Fibroblast of villous mesenchyme (primary cell): ENCODE data around the gene GMNC. TPM values are rescaled to one million over a fixed set of nuclear protein-coding genes. Genes with fewer than 3 reads are reported as not detected.
"Not testable (repeated sequence)": the region's sequence is repeated elsewhere in the genome, so short reads cannot be mapped to it uniquely, and the experiment has no call there.

Source experiments
- DNase-seq: peaks from one replicate; pipeline ENCODE4 v3.0.0-alpha.2; 2010; ENCODE audit warnings: low read depth
- H3K4me3 ChIP-seq: 2 replicates; pipeline ENCODE4 v1.5.1; 2011; ENCODE audit warnings: low read depth, mild to moderate bottlenecking, low read length
- total RNA-seq: library from RNA; depleted of rRNA; stranded (reverse); fragments of >200 nt; gene quantifications from 2 replicates; pipeline ENCODE4 v1.2.3, GENCODE V29; 2012
- TF ChIP-seq, protein P1 (sequence below): IDR thresholded peaks from 2 replicates; pipeline ENCODE4 v1.5.1; 2012; ENCODE audit warnings: low read depth, mild to moderate bottlenecking, low read length; ENCODE audit not compliant: insufficient read depth

The GMNC gene
- total RNA-seq, 1 donor, result 3.9 TPM

DNA sequence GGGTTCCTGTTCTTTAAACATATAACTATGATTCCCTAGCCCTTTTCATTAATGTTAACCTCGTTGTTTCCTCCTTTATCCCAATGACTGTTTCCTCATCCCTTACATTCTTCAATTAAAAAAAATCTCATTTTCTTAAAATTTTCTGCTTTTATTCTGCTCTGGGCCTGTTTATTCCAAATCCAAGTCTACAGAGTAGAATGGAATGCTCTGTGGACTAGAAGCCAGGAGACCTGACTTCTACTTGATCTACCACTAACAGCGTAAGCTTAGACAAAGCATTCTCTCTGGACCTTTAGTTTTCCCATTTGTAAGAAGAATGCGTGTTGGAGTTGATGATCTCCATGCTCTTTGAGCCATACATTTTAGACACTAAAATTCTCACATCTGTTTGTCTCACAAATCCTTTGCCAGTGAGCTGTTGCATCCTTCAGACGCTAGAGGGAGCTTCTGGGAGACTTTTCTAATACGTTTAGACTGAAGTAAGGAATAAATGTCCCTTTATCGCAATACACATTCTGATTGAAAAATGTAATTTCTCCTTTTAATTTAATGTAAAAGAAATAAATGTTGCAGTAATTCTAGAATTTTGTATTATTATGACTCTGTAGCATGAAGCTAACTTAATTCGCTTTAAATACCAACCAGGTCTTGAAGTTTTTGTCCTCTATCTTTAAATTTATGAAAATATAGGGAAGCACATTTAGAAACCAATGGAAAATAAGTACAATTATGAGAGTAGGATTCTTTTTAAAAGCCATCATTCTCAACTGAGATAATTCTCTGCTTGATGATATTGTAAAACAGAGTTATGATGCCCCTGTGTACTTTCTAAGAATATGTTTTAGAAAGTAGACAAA, 21.7 kb upstream of the GMNC start:
- DNase-seq, result peak; percentile 65
- H3K4me3 ChIP-seq, result no peak overlapping the region
- TF ChIP-seq, protein P1, sequence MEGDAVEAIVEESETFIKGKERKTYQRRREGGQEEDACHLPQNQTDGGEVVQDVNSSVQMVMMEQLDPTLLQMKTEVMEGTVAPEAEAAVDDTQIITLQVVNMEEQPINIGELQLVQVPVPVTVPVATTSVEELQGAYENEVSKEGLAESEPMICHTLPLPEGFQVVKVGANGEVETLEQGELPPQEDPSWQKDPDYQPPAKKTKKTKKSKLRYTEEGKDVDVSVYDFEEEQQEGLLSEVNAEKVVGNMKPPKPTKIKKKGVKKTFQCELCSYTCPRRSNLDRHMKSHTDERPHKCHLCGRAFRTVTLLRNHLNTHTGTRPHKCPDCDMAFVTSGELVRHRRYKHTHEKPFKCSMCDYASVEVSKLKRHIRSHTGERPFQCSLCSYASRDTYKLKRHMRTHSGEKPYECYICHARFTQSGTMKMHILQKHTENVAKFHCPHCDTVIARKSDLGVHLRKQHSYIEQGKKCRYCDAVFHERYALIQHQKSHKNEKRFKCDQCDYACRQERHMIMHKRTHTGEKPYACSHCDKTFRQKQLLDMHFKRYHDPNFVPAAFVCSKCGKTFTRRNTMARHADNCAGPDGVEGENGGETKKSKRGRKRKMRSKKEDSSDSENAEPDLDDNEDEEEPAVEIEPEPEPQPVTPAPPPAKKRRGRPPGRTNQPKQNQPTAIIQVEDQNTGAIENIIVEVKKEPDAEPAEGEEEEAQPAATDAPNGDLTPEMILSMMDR, result peak; percentile 96

DNA sequence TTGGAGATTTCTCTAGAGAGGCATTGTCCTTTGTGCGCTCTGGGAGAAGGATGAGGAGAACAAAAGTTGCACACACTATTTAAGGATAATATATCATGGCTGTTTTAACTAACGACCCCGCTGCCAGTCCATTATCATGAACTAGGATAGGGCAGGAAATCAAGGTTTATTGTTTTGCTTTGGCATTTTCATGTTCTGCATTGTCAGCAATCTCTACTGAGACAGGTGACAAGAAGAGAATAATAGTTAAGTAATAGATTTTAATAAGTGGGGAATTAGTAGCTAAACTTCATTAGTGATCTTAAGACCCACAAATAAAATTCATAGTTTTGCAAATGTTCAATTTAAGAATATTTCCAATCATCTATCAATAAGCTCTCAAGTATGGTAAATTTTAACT, 20.6 kb upstream of the GMNC start:
- DNase-seq, result no peak
- H3K4me3 ChIP-seq, result no peak overlapping the region
- TF ChIP-seq, protein P1, result no peak

DNA sequence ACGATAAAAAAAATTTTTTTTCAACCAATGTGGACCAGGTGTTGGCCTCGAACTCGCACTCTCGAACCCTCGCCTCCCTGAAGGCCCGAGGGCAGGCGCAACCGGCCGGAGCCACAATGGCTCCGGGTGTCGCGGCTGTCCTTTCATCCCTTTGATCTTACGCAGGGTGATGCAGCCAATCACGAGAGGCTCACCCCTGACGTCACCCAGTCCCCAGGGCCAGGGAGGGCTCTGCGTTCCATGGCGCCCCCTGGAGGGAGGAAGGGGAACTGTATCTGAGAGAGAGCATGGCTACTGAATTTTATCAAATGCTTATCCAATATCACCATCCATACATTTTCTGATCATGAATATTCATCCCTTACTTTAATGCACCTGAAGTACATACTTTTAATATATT, 15.4 kb upstream of the GMNC start:
- TF ChIP-seq, protein P1, result peak; percentile 19
- H3K4me3 ChIP-seq, result no peak overlapping the region
- no peak for DNase-seq

DNA sequence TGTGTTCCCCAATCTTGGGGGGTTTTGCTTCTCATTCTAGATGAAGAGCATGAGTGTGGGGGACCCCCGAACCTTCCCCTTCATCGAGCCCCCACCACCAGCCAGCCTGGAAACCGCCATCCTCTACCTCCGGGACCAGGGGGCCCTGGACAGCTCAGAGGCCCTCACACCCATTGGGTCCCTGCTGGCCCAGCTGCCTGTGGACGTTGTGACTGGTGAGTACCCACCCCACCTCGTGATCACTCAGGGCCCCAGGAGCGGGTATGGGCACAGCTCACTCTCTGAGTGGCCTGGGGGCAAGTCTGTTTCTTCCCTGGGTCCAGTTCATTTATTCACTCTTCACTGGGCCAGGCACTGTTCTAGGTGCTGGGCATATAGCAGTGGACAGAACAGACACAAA, 13.9 kb upstream of the GMNC start:
- DNase-seq, H3K4me3 ChIP-seq: not testable (repeated sequence)

DNA sequence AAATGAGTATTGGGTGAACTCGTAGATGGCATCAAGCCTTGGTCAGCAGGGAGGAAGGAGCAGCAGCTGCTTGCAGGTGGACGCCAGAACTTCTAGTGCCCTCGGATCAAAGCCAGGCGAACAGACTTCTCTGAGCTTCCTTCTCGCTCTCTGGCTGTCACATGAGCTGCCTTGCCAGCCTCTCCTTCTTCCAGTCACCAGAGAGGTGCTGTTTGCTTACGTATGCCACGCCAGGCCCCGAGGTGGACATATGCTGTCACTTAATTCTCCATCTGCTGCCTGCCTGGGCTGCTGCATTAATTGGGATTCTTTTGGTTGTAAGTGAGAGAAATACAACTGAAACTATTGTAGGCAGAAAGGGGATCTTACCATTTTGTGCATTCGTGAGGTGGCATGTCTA, 12.6 kb upstream of the GMNC start:
- DNase-seq, H3K4me3 ChIP-seq: not testable (repeated sequence)

DNA sequence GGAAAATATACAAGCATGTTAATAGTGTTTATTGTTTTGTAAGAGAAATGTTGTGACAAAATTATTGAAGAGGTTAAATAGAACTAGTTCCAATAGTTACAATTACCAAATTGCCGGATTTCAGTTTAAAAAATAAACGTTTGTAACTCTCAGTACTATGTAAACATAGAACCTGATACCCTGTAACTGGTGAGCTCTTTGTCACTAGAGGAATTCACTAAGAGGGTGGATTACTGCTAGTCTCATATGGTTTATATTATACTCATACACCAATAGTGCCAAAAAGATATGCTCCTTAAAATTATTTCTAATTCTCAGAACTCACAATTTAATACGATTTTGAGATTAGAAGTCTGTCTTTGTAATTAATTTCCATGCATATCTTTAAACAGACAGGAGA, 7.6 kb upstream of the GMNC start:
- TF ChIP-seq, protein P1, result no peak
- H3K4me3 ChIP-seq, result no peak overlapping the region
- no peak for DNase-seq

DNA sequence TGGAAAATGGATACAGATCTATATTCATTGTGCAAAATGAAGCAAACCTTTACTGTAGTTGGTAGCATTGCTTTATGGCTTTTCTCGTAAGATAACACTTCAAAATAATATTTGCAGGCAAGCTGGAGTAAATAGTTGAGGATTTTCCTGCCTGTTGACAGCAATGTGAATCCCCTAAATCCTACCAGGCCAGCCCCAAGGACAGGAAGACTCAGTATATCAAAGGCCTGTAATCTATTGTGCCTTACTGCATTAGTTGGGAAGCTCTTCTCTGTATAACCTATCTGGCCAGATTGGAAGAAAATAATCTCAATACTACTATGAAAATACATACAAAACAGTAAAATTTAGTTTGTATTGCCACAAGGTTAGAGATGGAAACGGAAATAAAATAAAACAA, 4.6 kb upstream of the GMNC start:
- TF ChIP-seq, protein P1, result no peak
- DNase-seq, result no peak
- no peak overlapping the region for H3K4me3 ChIP-seq

DNA sequence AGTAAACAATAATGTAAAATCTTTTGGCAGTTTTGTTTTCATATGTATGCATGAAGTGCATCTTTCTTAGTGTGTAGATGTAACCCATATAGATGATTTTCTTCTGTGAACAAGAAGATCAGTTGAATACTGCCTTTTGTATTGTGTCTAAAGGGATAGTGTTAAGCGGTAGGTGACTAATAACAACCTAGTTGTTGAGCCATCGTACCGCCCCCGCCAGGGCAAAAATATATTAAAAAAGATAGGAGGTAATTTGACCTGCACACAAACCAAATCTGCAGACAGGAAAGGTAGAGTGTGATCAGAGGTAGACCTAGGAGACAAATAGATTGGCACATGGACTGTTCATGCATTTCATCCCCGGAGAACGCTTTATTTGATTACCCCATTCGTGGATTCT, 3.3 kb upstream of the GMNC start:
- DNase-seq, result no peak
- TF ChIP-seq, protein P1, result no peak
- no peak overlapping the region for H3K4me3 ChIP-seq
